G401 (cell line): Measurements from ENCODE around the gene MAU2. TPM values are rescaled to one million over a fixed set of nuclear protein-coding genes. Genes with fewer than 3 reads are reported as not detected.

Experiments used
- DNase-seq: peaks from one replicate; pipeline ENCODE4 v3.0.0-alpha.2; 2015; ENCODE audit warnings: low spot score
- in situ Hi-C: cut with HindIII; loops from 2 replicates; pipeline ENCODE4 v1.10.0; 2016; ENCODE audit warnings: low sequenced_read_pairs, mixed read lengths
- total RNA-seq: library from RNA; depleted of rRNA; stranded (reverse); fragments of >200 nt; shearing (Covaris generic); gene quantifications from 2 replicates; pipeline ENCODE4 v1.2.3, GENCODE V29; 2014

Gene MAU2
- total RNA-seq, 1 experiment from 2014 or later, result 25.5 TPM

DNA sequence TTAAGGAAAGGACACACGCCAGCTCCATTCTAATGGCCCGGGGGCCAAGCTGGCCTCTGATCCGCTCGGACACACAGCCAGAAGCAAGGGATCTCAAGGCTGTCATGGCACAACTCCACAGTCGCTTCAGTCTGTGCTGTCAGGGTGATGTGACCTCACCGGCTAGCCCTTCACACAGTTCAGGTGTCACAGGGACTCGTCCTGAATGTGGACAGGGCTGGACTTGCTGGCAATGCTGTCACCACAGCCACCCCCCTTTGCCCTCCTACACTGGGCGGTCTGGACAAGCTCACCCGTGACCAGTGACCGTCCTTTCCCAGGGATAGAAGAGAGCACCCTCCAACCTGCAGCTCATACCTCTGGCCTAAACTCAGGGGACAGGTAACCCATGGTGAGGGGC, 15.6 kb upstream of the MAU2 start:
- in situ Hi-C loops, result no loop called here
- no peak for DNase-seq

DNA sequence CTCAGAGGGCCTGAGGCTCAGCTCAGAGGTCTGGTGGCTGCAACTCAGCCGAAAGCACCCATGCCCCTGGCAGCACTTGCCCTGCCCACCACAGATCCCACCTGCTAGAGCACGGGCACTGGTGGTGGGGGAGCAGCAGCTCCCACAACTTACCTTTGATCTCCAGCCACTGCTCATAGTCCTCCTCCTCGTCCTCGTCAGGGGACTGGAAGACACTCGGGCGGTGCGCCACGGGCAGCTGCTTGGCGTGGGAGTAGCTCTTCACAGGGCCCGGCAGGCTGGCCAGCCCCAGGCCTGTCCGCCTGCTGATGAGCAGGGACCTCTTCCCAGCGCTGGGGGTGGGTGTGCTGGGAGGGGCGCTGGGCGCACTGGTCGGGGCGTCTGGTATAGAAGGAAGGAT, 14.9 kb upstream of the MAU2 start:
- DNase-seq, result no peak
- in situ Hi-C loops, result no loop called here

- DNase-seq, result no peak
- in situ Hi-C loops, result no loop called here
Measured at GRCh38 chr19:19306191-19306590, 14.4 kb upstream of the MAU2 start.

DNA sequence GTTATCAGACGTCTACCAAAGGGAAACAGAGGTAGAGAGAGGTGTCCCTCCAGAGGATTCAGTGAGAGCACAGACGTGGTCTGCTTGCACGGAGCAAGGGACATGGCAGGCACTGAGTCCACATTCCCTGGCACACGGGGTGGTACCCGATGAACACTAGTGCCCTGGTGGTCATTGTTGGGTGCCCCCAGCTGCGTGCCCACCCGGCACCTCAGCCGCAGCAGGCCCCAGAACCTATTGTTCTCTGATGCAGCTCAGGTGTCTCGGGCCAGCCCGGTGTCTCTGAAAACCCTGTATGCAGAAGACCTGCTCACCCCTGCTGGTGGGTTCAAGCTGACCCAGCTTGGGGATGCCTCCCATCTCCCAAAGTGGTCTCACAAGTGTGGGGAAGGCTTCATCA, 12.3 kb upstream of the MAU2 start:
- in situ Hi-C loops, result no loop called here
- DNase-seq, result no peak

- DNase-seq, result no peak
- in situ Hi-C loops, result no loop called here
Measured at GRCh38 chr19:19315444-19315843, 5.2 kb upstream of the MAU2 start.

DNA sequence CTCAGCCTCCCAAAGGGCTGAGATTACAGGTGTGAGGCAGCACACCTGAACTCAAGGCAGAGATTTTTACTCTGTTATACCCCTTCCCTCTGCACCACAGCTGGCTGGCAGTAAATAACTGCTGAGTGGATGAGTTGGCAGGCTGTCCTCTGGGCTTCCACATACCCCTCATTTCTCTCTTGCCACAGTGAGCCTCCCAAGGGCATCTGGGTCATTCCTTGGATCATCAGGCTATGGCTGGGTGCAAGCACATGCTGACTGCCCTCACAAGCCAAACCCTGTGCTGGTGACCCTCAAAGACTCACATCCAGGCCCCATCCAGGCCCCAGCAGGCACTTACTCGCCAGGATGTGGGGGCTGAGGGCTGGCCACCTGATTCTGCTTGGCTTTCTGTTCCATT, 4.5 kb upstream of the MAU2 start:
- no peak for DNase-seq
- in situ Hi-C loops, result no loop called here

DNA sequence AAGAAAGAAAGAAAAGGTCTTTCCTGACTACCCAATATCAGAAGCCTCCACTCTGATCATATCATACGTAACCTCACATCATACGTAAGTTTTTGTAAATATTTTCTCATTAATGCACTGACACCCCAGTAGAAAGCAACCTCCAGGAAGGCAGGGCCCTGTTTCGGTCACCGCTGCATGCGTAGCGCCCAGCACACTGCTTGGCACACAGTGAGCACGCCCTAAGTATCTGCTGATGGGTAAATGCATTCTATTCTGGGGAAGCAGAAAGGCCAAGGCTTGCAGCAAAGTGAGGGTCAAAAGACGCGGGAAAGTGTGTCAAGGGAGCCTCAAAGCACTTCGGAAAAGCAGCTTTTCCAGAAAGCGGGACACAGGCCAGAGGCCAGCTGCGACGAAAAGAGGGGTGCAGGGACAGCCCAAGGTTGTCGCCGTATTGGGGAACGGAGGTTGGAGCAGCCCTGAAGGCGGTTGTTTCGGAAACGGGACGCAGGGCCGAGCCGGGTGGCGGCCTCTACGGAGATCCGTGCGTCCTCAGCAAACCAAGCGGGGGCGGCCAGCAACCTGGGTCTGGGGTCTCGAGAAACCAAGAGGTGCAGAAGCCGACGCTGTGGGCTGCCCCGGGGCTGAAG, 783 bp upstream of the MAU2 start:
- in situ Hi-C loops, result no loop called here
- DNase-seq, result no peak

- in situ Hi-C loops, result no loop called here
Measured at GRCh38 chr19:19321141-19321577, 530 bp downstream of the MAU2 start.

DNA sequence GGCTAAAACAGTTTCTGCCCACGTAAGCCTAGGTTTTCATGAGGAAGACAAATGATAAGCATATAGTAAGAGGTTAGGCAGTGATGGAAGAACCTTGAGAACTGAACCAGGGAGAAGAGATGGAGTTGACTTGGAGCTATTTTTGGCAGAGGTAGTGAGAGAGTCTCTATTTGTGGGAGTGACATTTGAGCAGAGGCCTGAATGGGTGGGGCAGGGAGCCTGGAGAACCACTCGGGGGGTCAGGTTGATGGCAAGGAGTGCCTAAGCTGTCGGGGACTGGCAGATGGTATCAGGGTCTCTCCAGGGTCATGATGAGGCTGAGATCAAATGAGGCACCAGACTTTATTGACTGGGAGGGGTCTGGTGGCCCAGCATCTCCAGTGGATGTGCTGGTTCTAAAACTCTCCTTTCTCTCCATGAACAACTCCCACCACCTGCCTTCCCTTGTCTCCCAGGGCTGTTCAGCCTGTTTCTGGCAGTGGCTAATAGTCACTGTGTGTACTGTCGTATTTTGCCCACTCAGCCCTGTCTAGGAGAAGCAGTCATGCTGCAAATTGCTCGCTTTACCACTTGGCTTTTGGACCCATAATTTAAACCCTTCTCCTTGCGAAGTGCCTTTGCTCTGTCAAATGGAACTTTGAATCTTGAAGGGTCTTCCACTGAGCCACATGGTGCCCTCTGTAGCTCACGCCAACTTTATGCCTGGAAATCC, 3.6 kb downstream of the MAU2 start:
- DNase-seq, result no peak
- in situ Hi-C loops, result no loop called here

More at GRCh38 chr19:19321141-19321577, 530 bp downstream of the MAU2 start:
- no peak for DNase-seq

- in situ Hi-C loops, result no loop called here
- DNase-seq, result no peak
Measured at GRCh38 chr19:19327672-19328071, 7.0 kb downstream of the MAU2 start.

DNA sequence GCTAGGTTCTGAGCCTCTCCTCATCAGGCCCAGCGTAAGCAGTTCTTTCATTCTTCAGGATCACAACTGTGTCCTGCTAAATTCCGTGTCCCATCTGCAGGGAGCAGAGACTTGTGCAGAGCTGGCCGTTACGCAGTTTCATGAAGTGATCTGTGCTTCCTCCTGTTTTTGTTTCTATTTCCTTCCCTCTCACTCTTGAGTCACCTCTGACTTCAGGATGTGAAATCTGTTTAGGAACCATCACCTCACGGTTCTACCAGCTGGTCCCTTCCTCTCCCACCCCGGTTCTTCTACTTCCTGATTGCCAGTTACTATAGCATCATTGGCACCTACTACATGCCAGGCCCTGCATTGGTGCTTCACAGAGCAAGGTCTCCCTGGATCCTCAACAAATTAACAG, 8.5 kb downstream of the MAU2 start:
- DNase-seq, result no peak
- in situ Hi-C loops, result no loop called here

- in situ Hi-C loops, result no loop called here
- DNase-seq, result no peak
Measured at GRCh38 chr19:19334063-19334988, 13.7 kb downstream of the MAU2 start.

DNA sequence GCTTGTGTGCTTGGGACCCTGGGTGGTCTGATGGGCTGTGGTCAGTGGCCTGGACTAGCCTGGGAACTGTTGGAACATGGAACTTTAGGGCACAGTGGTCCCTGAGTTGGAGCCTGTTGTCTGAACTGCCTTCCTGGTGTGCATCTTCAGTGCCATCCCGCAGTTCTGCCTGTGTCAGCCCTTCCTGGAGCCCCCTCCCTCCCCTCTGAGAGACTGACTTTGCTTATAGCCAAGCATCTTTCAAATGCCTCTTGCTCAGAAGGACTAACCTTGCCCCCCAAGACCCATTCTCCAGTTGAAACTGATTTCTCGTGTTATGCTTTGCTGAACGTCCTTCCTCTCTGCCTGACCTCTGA, 14.3 kb downstream of the MAU2 start:
- no peak for DNase-seq
- in situ Hi-C loops, result no loop called here

GRCh38 chr19:19335408-19336158, 15.0 kb downstream of the MAU2 start:
- no peak for DNase-seq
- in situ Hi-C loops, result no loop called here

- no peak for DNase-seq
- in situ Hi-C loops, result no loop called here
Measured at GRCh38 chr19:19336597-19336996, 16.0 kb downstream of the MAU2 start.

GRCh38 chr19:19337120-19337519, 16.5 kb downstream of the MAU2 start:
- no peak for DNase-seq
- in situ Hi-C loops, result no loop called here

- DNase-seq, result no peak
- in situ Hi-C loops, result no loop called here
Measured at GRCh38 chr19:19338082-19338481, 17.5 kb downstream of the MAU2 start.

- in situ Hi-C loops, result no loop called here
- no peak for DNase-seq
Measured at GRCh38 chr19:19341026-19341425, 20.4 kb downstream of the MAU2 start.
